Ishikawa (cell line): Measurements from ENCODE around the gene CHPT1.

ENCODE experiments used
- NFIC ChIP-seq: IDR thresholded peaks from 2 replicates; pipeline ENCODE4 v1.6.1; 2012
- TEAD4 ChIP-seq: IDR thresholded peaks from 2 replicates; pipeline ENCODE4 v1.6.1; 2012
- YY1 ChIP-seq: IDR thresholded peaks from 2 replicates; pipeline ENCODE4 v1.6.1; 2012; ENCODE audit warnings: low read depth
- ZBTB7A ChIP-seq: IDR thresholded peaks from 2 replicates; pipeline ENCODE4 v1.6.1; 2012; ENCODE audit warnings: low read depth
- TF ChIP-seq, protein P1 (sequence below): IDR thresholded peaks from 2 replicates; pipeline ENCODE4 v1.6.1; 2012; ENCODE audit warnings: low read depth, mild to moderate bottlenecking

DNA sequence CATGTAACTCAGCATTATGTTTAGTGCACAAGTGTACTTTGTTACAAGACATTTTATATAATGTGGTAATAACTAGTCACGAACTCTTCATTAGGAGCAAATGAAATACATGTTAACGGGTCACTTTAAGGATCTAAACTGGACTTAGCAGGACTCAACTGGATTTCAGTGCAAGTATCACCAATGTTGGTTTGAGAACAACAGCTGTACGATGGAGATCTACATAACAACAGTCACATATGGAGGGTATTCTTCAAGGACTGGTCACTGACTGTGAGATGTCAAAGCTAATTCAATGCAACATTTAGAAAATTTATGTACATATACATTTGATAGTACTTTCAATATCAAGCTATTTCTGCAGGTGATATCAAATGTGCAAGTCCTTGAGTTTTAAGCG, 64.3 kb downstream of the CHPT1 start:
- TF ChIP-seq, protein P1, sequence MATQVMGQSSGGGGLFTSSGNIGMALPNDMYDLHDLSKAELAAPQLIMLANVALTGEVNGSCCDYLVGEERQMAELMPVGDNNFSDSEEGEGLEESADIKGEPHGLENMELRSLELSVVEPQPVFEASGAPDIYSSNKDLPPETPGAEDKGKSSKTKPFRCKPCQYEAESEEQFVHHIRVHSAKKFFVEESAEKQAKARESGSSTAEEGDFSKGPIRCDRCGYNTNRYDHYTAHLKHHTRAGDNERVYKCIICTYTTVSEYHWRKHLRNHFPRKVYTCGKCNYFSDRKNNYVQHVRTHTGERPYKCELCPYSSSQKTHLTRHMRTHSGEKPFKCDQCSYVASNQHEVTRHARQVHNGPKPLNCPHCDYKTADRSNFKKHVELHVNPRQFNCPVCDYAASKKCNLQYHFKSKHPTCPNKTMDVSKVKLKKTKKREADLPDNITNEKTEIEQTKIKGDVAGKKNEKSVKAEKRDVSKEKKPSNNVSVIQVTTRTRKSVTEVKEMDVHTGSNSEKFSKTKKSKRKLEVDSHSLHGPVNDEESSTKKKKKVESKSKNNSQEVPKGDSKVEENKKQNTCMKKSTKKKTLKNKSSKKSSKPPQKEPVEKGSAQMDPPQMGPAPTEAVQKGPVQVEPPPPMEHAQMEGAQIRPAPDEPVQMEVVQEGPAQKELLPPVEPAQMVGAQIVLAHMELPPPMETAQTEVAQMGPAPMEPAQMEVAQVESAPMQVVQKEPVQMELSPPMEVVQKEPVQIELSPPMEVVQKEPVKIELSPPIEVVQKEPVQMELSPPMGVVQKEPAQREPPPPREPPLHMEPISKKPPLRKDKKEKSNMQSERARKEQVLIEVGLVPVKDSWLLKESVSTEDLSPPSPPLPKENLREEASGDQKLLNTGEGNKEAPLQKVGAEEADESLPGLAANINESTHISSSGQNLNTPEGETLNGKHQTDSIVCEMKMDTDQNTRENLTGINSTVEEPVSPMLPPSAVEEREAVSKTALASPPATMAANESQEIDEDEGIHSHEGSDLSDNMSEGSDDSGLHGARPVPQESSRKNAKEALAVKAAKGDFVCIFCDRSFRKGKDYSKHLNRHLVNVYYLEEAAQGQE = no peak
- TF ChIP-seq TEAD4 (no peak), NFIC (no peak), YY1 (no peak), ZBTB7A (no peak)
